HG02759 (cell line): ENCODE measurements around the gene ODC1.

Source experiments
- ATAC-seq: cut with Tn5 transposase; IDR thresholded peaks from one replicate; pipeline ENCODE4 v1.9.1; 2021; ENCODE audit warnings: mild to moderate bottlenecking, moderate library complexity; ENCODE audit not compliant: unreplicated experiment

The ODC1 gene

DNA sequence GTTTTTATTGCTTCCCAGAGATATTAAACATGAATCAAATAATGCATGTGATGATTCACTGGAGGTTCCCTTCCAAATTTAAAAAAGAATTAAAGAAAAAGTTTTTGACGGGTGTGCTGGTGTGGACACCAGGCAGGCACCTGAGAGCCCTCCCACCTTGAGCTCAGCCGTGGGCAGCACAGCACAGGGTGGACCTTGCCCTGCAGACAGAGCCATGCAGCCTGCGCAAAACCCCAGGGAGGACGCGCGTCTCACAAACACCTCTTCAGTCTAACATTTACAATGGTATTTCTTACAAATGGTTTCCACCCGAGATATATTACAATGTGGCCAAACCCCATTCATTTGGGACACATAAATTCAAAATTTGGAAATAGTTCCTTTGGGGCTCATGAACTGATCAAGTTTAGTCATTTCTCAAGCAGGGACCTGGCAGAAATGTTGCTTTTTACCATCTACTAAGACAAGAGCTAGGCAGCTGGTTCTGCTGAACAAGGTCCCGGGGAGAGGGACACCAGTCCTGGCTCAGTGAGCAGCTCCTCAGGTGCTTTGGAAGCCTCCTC is 45.4 kb downstream of the ODC1 start:
- ATAC-seq = no peak

DNA sequence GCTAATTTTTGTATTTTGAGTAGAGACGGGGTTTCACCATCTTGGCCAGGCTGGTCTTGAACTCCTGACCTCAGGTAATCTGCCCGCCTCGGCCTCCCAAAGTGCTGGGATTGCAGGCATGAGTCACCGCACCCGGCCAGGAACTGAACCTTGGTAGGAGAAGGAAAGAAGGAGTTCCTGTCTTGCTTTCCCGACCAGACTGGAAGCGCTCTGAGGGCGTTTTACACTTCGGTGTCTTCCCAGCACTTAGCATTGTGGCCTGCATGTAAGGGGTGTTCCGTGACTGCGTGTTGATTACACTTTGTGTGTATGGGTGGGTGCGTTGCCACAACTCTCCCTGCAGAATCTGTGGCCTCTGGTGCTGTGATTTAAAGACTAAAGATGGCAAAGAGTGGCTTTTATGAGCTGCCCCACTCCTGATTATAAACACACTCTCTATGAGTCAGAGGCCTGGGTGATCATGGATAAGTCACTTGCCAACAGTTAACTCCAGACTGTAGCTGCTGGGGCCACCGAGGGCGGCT is 46.0 kb downstream of the ODC1 start:
- no peak for ATAC-seq

DNA sequence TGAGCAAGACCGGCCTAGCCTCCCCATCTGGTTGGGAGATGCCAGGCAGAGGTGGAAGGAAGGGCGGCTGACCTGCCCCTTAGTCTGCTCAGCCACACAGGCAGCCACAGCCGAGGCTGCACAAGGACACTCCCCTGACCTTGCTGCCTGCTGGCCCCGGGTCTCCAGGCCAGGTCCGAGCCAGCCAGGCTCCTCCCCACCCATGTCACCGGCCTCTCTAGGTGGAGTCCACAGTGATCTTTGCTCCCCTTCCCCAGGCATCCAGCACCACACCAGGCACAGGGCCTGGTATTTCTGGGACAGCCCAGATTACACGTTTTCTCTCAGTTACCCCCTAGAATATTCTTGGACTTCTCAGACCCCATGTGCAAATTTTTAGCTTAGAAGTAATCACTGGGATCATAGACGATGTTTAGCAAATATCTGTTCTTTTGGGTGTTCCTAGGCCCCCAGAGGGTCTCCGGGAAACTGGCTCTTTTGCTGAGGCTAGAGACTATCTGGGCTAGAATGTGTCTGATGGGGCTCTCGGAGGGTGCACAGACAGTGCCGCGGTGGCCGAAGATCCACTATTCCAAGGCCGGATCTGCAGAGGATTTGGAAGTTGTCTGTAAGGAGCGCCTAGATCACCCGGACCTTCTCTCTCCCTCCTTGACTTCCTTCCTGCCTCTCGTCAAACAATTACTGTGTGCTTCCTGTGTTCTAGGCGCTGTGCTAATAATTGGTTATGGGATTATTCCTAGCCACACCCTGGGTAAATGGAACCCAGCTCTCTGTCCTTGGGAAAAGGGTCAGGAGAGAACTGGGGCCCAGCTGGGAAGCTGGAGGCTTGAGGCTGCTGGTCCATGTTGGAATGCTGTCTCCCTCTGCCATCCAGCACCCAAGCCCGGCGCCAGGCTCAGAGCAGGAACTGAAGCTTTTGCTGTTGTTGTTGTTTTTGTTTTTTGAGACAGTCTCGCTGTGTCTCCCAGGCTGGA is 46.9 kb downstream of the ODC1 start:
- peak; percentile 17 for ATAC-seq

DNA sequence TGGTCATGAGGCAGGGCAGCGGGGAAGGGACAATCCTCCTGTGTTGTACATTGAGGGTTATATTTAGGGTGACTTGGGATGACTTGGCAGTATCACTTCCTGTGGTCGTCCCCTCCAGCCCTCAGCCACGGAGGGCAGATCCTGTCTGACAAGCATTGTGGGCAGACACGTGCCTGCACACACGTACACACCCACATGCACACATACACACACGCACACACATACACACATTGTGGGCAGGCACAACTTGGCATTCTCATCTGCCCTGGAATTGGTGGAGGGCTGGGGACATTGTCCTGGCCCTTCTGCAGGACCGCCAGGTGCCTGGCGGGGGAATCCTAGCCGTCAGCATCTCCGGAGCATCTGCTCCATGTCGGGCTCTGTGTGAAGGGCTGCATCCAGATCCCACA is 47.6 kb downstream of the ODC1 start:
- ATAC-seq = peak; percentile 40

DNA sequence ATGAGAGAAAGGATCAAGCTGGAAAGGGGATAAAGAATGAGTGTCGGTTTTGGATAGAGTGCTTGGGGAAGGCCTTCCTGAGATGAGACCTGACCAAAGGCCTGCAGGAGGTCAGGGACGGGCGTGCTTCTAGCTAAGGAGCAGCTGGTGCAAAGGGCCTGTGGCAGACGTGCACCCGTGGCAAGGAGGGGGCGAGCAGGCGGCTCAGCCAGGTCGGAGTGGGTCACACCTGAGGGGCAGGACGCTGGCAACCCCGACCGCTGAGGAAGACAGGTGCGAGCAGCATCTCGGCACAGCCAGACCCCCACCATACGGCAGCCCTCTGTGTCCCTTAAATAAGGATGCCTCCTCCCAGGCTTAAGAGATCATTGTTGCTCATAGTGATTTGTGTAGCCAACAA is 48.1 kb downstream of the ODC1 start:
- no peak for ATAC-seq

DNA sequence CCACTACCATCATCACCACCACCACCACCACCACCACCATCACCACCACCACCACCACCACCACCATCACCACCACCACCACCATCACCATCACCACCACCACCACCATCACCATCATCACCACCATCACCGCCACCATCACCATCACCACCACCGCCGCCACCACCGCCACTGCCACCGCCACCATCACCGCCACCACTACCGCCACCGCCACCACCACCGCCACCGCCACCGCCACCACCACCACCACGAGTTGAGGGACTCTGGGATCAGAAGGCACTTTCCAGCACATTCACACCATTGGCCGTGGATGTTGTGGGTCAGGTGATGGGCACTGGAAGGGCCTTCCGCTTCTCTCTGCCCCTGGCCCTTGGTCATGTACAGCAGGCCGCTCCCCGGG is 48.8 kb downstream of the ODC1 start:
- ATAC-seq = no peak

DNA sequence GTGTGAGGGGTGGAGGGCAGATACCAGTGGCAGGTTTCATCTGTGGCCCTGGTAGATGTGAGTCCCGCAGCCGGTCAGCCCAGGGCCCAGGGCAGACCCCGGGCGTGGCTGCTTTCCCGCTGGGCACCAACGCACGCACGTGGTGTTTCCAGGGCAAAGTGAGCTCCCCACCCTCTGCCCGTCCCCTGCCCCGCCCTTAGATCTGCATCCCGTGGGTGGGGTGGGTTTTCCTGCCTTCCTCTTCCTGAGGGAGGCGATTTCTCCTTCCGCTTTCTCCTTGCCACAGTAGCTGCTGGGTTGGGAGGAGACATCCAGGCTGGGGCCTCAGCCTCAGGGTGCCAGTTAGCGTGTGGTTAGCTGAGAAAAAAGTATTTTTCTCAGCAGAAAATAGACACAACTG is 49.6 kb downstream of the ODC1 start:
- no peak for ATAC-seq

DNA sequence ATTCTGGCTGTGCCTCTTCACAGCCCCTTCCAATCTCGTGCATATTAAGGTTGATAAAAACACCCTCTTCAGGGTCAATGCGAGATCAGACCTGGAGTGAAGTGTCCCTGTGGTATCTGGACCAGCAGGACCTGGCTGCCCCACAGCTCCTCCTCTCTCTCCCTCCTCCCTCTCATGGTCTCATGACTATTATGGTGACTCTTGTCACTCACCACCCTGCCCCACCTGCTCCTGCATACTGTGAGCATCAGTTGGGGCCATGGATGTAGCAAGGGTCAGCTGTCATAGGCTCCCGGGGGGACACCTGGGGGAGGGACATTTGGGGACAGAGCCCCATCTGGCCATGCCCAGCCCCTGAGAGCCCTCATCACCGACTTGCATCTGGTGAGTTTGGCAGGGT is 50.2 kb downstream of the ODC1 start:
- ATAC-seq = no peak

DNA sequence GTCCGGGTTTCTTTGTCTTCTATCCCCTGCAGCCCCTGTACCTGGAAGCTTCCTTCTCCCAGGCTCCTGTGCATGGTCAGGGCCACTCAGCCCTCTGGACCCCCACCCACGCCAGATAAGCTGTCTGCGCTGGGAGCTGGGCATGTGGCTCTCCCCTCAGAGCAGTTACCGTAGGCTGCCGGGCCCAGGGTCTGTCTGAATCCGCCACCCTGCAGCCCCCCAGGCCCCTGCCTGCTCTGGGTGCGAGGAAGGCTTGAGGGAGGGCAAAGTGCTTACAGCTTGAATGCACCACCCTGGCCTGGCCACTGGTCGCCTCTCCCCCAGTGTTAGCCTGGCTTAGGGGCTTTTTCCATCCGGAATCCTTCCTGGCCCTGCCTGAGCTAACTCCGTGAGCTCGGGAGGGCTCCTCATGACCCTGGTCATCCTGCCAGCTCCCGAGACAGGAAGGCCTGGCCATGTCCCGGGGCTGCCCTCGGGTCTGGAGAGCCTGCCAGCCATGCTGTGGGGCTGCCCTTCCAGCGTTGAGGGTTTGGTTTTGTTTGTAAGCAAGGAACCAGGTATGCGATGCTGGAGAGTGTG is 50.7 kb downstream of the ODC1 start:
- no peak for ATAC-seq

DNA sequence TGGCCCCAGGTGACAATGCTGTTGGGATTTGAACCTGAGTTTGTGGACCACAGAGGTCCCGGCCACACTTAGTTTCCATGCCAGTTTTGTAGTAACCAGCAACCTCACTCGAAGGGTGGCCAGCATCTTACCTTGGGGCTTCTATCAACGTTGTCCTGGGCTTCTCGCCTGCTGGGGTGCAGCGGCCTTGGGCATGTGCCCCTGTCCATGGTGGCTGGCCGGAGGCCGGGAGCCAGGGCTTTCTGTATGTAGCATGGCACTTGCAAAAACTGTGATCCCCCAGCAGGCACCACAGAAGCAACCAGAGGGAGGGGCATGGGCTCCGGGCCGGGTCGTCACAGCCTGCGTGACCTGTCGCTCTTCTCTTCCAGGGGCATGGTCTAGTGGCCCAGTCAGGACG is 51.7 kb downstream of the ODC1 start:
- no peak for ATAC-seq

DNA sequence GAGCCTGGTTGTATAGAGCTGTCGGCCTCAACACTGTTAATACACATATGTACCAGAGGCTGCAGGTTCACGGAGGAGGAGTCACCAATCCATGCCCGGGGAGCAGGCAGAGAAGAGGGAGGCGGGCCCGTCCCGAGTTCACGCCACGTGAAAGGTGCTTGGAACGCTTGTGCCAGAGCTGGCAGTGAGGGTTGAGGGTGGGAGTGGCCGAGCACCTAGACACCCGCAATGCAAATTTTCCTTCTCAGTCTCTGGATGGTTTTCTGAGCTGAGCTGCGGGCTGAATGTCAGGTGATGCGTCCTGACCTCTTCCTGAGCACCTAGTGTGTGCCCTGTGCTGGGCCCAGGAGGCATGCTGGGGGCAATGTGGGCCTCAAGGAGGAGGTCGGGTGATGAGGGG is 52.2 kb downstream of the ODC1 start:
- ATAC-seq = no peak

DNA sequence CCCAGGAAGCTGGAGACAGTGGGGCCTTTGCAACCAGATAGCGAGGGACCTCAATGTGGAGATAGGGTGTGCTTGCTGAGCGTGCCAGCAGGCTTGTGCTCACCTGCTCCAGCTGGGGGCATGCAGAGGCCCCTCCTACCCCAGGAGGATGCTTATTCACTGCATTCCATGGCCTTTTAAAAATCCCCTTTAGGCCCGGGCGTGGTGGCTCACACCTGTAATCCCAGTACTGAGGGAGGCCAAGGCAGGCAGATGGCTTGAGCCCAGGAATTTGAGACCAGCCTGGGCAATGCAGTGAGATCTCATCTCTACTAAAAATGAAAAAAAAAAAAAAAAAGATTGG is 54.5 kb downstream of the ODC1 start:
- ATAC-seq = no peak

DNA sequence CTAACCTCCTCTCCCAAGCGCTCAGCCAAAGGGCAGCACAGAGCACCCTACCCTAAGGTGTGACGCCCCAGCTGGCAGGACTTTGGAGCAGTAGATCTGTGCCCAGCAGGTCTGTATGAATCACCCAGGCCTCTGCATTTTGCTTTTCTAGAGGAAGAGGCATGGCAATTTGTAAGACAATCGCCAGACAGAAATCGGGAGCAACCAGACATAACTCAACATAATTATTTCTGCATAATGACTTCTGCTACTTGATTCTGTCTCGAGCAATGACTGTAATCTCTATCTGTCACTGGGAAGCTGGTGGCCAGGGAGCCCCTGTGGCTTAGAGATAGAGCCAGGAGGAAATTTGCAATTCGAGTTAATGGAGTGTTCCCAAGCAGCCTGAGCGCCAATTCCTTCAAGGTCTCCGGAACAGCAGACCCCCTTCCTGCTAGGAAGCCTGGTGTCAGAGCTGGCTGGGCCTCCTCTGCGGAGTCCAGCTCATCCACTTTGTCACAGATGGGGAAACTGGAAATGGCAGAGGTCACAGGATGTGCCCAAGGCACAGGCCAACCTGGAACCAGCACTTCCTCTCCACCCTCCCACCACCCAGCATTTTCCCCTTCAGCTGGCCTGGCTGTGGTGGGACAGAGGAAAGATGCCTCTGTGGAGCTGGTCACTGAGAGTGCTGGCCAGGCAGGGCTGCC is 55.0 kb downstream of the ODC1 start:
- no peak for ATAC-seq

DNA sequence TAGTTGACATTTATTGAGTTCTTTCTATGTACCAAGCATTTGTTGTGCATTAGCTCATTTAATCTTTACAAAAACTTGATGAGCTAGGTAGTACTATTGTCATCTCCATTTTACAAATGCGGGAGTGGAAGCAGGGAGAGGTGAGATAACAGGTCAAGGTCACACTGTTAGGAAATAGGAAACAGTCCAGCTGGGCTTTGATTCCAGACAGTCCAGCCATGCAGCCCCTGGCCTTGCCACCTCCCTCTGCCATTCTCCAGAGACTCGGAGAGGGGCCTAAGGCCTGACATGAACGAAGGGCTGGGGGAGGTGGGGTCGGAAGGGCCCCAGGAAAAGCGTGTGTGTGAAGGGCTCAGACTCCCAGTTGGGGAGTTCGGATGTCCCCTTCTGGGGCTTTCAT is 55.6 kb downstream of the ODC1 start:
- no peak for ATAC-seq

DNA sequence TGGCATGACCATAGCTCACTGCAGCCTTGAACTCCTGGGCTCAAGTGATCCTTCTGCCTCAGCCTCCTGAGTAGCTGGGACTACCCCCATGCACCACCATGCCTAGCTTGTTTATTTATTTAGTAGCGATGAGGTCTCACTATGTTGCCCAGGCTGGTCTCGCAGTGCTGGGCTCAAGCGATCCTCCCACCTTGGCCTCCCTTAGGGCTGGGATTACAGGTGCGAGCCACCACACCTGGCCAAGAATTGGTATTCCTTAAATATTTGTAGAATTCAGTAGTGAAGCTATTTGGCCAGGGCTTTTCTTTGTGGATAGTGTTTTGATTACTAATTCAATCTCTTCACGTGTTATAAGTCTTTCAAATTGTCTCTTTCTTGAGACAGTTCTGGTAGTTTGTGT is 56.0 kb downstream of the ODC1 start:
- no peak for ATAC-seq

DNA sequence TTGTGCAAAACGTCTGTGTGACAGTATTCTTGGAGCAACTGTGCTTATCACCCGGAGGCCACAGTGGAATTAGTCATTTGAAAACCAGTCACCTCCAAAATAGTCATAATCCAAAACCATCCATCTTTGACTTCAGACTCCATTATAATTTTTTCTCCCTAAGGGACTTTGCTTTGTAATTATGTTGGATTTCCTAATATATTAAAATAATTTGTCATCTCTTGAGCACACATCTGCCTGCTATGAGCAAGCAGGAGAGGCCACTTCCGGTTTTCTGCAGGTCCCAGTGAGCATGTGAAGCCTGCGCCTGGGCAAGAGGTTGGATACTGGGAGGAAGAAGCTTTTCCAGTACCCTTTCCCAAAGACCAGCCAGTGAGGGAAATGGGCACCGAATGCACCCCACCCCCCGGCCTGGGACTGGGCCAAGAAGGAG is 57.7 kb downstream of the ODC1 start:
- no peak for ATAC-seq
